Activated naive CD8-positive, alpha-beta T cell (primary cell): ENCODE results near the gene OR2AE1.

ENCODE experiments used
- H3K27ac Mint-ChIP-seq: one replicate; pipeline ENCODE4 v1.8.0; 2021; ENCODE audit warnings: mixed read lengths
- H3K27me3 Mint-ChIP-seq: one replicate; pipeline ENCODE4 v1.8.0; 2021; ENCODE audit warnings: mixed read lengths
- H3K36me3 Mint-ChIP-seq: one replicate; pipeline ENCODE4 v1.8.0; 2021; ENCODE audit warnings: mixed read lengths
- H3K4me1 Mint-ChIP-seq: one replicate; pipeline ENCODE4 v1.8.0; 2021; ENCODE audit warnings: low read depth, mixed read lengths
- H3K4me3 Mint-ChIP-seq: one replicate; pipeline ENCODE4 v1.8.0; 2021; ENCODE audit warnings: mild to moderate bottlenecking, mixed read lengths
- H3K9me3 Mint-ChIP-seq: one replicate; pipeline ENCODE4 v1.8.0; 2021; ENCODE audit warnings: low read depth, mixed read lengths

OR2AE1 gene

GRCh38 chr7:99837649-99838361, 39.0 kb downstream of the OR2AE1 start:
- Mint-ChIP-seq H3K27ac (peak overlapping the region; percentile 59), H3K27me3 (peaks cover 3% of the 10 kb centered on the region), H3K4me3 (no peak overlapping the region), H3K4me1 (peaks cover 8% of the 10 kb centered on the region), H3K36me3 (no peaks in the 10 kb centered on the region), H3K9me3 (no peaks in the 10 kb centered on the region)

- H3K4me1 Mint-ChIP-seq = peaks cover 8% of the 10 kb centered on the region
- no peak overlapping the region for H3K4me3 Mint-ChIP-seq
- peaks cover 6% of the 10 kb centered on the region for H3K27me3 Mint-ChIP-seq
- H3K9me3 Mint-ChIP-seq = no peaks in the 10 kb centered on the region
- no peak overlapping the region for H3K27ac Mint-ChIP-seq
- no peaks in the 10 kb centered on the region for H3K36me3 Mint-ChIP-seq
These were observed 41.6 kb downstream of the OR2AE1 start for GRCh38 chr7:99835189-99835588.

- no peaks in the 10 kb centered on the region for H3K9me3 Mint-ChIP-seq
- no peak overlapping the region for H3K27ac Mint-ChIP-seq
- peaks cover 8% of the 10 kb centered on the region for H3K4me1 Mint-ChIP-seq
- peaks cover 6% of the 10 kb centered on the region for H3K27me3 Mint-ChIP-seq
- no peak overlapping the region for H3K4me3 Mint-ChIP-seq
- no peaks in the 10 kb centered on the region for H3K36me3 Mint-ChIP-seq
These were observed 42.5 kb downstream of the OR2AE1 start for GRCh38 chr7:99834382-99834781.

GRCh38 chr7:99833289-99833877, 43.5 kb downstream of the OR2AE1 start:
- Mint-ChIP-seq H3K36me3 (no peaks in the 10 kb centered on the region), H3K4me3 (no peak overlapping the region), H3K27ac (no peak overlapping the region), H3K9me3 (no peaks in the 10 kb centered on the region), H3K27me3 (peaks cover 6% of the 10 kb centered on the region), H3K4me1 (peaks cover 8% of the 10 kb centered on the region)

GRCh38 chr7:99831595-99831994, 45.2 kb downstream of the OR2AE1 start:
- no peaks in the 10 kb centered on the region for H3K36me3 Mint-ChIP-seq
- no peak overlapping the region for H3K27ac Mint-ChIP-seq
- no peak overlapping the region for H3K4me3 Mint-ChIP-seq

GRCh38 chr7:99829524-99830160, 47.2 kb downstream of the OR2AE1 start:
- Mint-ChIP-seq H3K9me3 (no peaks in the 10 kb centered on the region), H3K27me3 (peaks cover 6% of the 10 kb centered on the region), H3K4me3 (no peak overlapping the region), H3K27ac (no peak overlapping the region), H3K4me1 (no peaks in the 10 kb centered on the region), H3K36me3 (no peaks in the 10 kb centered on the region)

More at GRCh38 chr7:99831595-99831994, 45.2 kb downstream of the OR2AE1 start:
- Mint-ChIP-seq H3K9me3 (no peaks in the 10 kb centered on the region), H3K4me1 (no peaks in the 10 kb centered on the region), H3K27me3 (peaks cover 6% of the 10 kb centered on the region)

- Mint-ChIP-seq H3K4me1 (no peaks in the 10 kb centered on the region), H3K27me3 (peaks cover 6% of the 10 kb centered on the region), H3K36me3 (no peaks in the 10 kb centered on the region), H3K4me3 (no peak overlapping the region), H3K9me3 (no peaks in the 10 kb centered on the region), H3K27ac (no peak overlapping the region)
These were observed 48.0 kb downstream of the OR2AE1 start for GRCh38 chr7:99828811-99829210.

- Mint-ChIP-seq H3K27ac (no peak overlapping the region), H3K4me3 (no peak overlapping the region), H3K36me3 (no peaks in the 10 kb centered on the region), H3K27me3 (peaks cover 4% of the 10 kb centered on the region), H3K4me1 (no peaks in the 10 kb centered on the region), H3K9me3 (no peaks in the 10 kb centered on the region)
These were observed 49.6 kb downstream of the OR2AE1 start for GRCh38 chr7:99827040-99827778.
